Measurements from ENCODE around the gene TGFBR1.
A peak's percentile ranks its signal among the peaks of the same experiment; 100 is the strongest.

TGFBR1 gene

DNA sequence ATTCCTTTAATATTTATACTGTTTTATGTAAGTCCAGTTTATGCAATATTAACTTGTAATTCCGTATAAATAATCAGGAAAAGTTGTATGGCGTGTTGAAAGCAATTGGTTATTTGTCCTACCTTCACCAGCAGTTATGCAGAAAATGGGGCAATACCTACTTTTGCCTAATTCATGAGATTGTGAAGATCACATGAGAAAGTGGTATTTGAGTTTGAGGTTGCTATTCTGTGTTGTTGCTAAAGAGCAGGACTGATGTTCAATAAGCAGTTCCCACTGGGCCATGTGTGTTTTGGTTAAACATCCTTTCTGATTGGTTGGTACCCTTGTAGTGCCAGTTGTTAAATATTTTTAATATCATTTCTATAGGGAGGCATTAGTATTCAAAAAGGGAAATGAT is 3.2 kb downstream of the TGFBR1 start:
- peak; percentile 26 to 50 for DNase-seq

DNA sequence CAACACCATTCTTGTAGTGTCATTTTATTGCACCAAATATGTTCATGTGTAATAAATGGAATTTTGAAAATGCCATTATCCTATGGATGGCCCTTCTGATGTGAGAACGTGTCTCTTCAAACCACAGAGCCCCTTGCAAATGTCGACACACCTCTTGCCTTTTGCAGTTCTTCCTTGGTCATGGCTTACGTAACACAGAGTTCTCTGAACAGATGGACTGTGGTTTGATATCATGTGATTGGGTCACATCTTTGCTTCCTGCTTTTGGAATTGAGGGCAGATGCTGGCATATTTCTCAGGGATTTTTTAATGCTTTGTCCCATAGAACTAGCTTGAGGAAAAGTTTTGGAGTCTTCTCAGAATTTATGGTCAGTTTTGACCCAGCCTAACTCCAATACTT is 4.6 kb downstream of the TGFBR1 start:
- peak; percentile 91 to 93 for DNase-seq

DNA sequence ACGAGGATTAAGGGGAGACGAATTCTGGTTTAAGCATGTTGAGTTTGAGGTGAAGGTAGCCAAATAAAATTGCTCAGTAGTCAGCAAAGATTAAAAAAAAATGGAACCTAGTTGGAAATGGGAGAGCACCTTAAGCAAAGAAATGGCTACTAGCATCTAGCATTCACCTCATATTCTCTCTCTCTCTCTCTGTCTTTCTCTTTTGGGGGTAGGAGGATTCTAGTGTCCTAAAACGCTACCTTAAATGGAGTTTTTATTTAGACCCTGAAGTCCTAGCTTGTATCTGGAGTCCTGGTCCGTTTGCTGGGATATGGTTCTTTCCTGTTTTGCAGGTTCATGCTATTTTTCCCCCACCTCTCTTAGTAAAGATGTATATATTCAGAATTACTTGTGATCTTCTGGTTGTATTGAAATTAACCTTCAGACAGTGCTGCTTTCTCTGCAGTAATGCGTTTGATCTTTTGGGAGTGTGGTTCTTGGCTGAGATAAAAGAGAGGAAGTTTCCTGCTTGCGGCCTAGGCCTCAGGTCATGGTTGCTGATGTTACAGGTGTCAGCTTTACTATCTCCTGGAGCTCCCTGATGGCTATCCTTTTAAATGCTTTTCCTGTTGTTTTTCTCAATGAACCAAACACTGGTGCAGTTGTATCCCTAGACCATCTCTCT is 8.0 kb downstream of the TGFBR1 start:
- no peak for DNase-seq

DNA sequence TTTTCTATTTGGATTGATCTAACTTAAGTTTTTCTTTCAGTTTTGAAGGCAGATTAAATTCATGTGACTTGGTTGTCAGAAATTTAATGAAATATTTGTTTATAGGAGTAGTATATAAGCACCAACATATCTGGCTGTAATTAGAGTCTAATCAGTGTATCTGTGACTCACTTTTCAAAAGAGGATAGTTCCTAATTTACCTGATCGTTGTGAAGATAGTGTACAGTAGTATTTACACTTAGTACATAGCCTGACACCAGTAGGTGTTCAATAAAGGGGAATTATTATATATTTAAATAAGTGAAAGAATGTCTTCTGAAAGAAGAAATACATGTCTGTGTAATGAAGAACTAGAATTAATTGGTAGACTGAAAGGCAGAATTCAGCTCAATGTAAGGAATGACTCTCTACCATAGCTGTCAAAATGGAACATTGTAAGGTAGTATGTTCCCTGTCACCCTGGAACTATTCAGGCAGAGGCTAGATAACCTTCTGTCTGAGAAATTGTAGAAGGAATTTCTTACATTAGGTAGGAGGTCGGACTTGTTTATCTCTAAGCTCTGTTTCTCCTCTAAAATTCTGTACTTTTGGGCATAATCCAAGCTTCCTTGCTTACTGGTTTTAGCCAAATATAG is 8.6 kb downstream of the TGFBR1 start:
- DNase-seq: no peak

DNA sequence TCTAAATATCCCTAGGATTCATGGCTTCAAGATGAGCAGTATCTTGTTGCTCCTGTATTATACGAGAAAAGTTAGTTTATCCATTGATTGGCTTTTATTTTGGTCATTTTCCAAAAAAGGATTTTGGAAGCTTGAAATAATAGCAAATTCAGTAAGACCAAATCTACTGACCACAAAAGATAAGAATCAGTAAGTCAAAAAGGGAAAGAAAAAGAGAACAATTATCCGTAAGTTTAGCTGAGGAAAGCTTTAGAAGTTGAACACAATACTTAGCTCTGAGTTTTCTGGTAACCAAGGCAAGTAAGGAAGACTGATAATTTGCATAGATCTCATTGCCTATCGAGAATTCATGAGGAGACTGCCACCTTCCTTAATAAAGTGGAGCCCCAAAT is 9.1 kb downstream of the TGFBR1 start:
- DNase-seq: no peak

DNA sequence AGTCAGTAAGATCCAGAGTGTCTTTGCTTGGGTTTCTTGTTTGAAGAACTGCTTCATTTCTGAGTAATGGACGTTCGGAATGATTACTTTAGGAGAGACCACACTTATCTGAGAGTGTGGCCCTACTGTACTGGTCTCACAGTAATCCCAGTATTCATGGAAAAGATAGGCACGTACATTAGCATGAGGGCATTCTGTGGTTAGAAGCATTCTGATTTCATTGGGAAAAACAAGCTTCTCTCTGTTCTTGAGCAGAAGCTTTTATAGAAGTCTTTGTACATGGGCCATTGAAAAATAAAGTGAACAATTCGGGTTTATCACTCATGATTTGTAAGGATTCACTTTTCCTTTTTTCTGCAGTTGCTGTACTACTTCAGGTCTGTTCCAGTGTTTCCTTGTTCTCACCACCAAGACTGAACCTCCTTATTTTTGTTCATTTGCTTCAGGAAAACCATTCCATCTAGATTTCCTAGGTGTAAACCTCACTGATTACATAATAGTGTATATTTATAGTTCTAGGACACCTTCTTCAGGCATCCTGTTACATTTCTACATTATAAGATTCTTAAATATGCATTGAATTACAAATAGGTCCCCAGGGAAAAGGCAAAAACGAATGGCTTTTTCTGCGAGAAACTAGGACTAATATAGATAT is 10.1 kb downstream of the TGFBR1 start:
- no peak for DNase-seq

DNA sequence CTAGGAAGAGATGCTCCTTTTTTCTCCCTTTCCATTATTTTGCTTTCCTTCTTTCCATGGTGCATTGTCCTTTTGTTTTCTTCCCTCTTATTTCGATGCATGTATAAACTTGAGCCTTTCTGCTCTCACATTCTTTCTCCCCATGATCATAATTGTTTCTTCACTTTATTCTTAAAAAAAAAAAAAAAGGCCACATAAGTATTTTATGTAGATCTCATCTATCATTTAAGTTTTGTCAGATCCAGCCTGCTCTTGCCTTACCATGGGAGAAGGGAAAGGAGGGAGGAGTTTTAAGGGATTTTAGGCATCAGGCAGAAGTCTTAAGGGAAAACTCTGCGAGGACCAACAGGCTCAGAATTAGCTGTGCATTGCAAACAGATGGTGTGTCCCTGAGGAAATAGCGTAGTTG is 11.1 kb downstream of the TGFBR1 start:
- no peak for DNase-seq

DNA sequence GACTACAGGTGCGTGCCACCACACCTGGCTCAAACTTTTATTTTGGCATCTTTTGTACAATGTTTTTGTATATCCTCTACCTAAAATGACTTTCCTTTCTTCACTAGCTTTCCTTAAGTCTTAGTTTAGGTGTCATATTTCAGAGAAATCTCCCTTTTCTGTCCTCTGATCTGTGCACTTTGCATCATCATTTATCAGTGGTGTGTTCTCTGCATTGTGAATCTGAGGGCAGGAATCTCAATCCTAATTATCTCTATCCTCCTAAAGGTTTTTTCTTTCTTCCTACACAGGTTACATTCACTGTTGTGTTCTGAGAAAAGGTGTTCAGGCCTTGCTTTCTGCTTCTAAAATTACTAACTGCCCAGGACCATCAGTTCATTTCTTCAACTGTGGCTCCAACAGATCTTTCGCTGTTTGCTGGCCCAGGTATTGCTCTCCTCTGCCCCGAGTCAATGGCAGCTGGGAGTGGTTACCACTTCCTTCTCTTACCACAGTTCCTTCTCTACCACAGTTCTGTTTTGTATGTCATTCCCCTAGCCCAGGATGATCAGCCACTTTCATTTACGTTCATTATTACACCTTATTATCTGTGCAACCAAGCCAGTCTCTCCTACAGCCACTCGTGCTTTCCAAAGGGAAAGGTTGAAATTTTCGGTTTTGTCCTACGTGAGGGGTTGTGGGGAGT is 14.0 kb downstream of the TGFBR1 start:
- peak; percentile 49 to 51 for DNase-seq

DNA sequence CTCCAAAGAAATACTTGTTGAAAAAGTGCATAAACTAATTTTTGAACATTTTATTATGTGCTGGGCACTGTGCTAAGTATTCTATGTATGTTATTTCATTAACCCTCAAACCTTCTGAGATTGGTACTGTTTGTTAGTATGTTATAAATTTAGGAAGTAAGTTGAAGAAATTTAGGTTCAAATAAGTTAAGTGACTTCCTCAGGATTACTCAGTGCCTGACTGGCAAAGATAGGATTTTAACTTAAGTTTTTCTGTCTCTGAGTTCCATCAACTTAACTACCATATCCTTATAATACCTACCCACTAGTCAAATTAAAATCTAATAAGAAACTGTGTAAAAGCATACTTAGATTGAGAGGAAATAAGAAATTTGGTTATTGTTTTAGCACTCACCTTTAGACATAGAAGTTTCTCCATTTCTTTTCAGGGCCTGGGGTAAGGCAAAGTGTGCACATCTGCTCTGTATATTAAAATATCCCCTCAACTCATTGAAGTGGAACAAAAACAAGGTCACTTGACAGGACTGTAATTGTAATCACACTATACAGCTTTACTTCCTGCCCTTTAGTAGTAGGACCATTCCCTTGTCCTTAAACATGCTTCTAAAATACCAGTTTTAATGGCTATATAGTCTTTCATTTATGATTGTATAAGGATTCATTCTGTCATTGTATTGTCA is 15.2 kb downstream of the TGFBR1 start:
- DNase-seq: peak in 1 of 2 donors; percentile 24

DNA sequence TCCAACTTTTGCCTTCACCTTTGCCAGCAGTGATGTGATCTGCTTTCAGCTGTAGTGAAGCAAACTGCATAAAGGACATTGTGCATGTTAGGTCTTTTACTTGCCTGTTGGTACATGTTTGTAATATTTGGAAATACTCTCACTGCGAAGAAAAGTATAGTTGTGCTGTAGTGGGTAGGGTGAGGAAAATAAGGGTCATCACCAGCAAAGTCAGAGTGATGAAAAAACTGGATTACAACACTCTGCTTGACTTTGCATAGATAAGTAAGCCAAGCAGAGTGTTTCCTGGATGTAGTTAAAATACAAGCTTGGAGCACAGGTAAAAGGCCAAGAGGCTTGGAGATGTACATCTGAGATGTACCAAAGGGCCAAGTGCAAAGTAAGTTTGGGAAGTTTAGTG is 16.7 kb downstream of the TGFBR1 start:
- peak in 1 of 2 donors; percentile 50 for DNase-seq

DNA sequence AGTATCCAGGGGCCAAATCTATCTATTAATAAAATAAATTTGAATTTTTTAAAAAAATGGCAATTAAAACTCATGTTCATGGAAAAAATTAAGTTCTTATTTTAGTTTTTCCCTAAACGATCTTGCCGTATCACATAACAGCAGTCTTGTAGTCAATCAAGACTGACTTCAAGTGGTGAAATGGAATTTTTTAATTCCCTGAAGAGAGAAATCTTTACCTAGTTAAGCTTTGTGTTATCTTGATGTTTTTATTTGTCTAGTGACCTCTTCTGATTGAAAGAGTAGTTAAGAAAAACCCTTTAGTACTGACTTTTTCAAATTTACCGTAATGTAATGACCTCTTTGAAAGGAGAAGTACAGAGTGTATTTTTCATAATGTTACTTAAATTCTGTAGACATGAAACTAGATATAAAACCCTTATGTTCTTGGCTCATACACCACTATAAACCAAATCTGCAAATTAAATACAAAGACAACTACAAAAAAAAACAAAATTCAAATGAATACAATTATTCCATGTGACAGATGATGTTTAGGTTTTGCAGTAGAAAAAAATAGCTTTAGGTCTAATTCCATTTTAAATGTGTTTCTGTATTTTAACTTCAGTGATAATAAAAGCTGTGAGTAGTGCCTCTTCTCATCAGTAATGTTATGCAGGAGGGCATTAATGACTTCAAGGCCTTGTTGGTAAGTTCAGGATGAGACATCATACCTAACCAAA is 19.8 kb downstream of the TGFBR1 start:
- DNase-seq: no peak

DNA sequence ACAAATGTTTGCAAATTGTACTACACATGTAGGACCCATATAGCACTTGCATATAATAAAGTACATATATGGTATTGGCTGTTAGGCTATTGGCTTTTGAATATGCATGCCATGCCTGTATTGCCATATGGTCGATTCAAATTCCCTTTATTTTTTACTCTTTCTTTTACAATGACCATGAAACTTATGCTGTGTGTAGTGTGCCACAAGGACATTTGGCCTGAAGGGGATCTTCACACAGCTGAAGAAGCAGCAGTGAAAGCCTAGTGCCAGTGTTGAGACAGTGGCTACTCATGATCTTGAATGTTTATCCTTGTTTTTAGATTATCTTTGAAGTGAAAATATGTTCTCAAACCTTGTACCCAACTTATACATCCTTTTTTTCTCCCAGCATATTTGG is 20.5 kb downstream of the TGFBR1 start:
- DNase-seq: no peak

DNA sequence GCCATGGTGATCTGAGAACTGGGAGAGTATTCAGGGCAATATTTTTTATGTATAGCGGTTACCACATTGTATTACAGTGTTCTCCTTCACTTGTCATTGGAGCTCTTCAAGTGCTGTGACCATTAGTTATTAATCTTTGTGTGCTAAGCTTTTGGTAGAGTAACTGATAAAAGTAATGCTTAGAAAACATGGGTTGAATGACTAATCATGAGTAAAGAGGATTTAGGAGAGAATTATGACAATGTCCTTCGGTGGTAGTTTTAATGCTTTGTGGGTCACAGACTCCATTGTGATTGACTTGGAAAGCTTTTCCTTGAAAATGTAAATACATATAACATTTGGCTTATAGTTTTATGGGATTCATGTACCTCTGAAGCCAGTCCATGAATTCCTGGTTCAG is 21.4 kb downstream of the TGFBR1 start:
- DNase-seq: no peak

DNA sequence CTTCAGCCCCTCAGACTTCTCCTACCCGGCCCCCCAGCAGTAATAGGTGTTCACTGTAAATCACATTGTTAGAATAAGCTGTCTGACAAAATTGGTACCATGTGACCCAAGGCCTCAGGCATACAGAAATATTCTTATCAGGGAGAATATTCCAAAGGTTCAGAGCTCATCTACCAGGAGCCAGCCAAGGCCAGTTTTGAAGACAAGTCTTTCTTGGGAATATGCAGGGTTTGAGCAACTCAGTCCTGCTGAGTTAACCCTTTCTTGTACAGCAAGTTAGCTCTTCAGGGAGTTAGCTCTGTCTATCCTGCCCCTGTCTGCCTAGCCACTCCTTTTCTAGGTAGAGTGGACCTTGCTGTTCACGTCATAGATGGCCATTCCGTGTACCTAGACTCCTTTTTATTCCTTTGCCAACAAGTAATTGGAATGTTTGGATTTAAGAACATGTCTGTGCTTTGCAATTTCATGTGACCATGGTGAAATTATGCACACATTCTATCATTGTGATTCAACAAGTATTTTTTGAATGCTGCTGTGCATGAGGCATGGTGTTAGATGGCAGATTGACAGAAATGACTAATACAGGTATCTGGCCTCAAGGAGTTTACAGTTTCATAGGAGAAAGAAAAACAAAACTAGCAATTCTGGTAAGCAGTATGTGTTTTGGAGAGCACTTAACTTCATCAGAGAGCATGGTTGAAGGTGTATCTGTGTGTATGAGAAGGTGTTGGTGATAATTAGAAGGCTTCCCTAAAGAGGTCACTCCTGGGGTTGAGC is 22.6 kb downstream of the TGFBR1 start:
- no peak for DNase-seq

DNA sequence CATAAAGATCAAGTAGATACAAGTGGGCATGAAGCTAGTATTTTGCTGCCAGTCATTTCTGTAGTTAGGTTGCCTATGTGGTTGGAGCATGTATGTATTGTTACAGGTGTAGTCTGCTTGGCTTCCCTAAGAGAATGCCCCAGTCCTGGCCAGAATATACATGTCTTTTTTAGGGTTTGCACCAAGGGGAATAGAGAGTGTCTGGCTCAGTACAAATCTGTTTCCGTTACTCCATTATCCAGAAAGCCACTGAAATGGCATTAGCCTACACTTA is 23.2 kb downstream of the TGFBR1 start:
- no peak for DNase-seq

DNA sequence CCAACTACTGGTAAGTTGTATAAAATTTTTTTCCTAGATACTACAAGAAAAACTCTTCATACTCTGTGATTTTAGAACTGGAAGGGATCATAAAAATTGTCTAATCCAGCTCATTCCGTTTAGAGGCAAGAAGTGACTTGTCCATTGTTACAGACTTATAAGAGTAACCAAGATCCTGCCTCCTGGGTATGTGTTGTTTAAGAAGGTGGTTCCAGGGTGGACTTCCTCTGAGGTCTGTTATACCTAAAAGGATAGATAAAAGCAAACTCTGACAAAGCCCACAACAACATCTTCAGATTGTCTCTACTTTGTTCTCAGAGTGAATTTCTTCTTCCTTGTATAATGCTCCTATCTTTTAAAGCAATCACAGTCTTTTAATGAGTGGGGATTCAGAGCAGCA is 24.2 kb downstream of the TGFBR1 start:
- DNase-seq: no peak

DNA sequence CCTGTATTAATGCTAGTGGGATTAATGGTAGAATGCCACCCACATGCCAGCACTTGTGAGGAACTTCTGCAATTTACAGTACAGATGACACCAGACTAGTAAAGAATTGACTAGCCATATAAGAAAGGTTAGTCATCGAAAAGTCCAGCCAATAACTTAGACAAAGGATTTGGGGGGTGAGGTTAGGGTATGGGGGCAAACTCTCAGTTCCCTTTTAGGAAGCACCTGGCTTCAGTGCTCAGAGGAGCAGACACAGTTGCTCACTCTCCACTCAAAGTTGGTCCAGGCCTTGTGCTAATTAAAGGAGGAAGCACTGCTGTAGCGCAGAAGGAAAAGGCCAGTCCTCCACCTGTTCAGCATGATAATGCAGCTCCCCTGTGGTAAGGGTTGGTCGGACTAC is 25.2 kb downstream of the TGFBR1 start:
- DNase-seq: peak; percentile 39 to 48

DNA sequence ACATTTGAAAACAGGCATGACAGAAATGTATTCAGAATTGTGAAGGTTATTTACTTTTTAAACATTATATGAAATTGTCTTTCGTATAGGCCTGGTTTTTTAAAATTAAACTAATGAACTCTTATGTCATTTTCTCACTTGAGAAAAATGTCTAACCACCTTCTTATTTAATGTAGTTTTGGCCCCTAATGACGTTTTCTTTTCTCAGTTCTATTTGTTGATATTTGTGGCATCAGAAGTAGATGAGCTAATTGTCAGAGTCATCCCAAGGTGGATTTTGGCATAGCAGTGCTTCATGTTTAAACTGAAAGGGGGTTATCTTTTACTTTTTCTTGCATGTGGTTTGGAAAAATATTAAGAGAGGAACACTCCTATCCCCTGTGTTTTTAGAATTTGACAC is 28.2 kb downstream of the TGFBR1 start:
- no peak for DNase-seq

DNA sequence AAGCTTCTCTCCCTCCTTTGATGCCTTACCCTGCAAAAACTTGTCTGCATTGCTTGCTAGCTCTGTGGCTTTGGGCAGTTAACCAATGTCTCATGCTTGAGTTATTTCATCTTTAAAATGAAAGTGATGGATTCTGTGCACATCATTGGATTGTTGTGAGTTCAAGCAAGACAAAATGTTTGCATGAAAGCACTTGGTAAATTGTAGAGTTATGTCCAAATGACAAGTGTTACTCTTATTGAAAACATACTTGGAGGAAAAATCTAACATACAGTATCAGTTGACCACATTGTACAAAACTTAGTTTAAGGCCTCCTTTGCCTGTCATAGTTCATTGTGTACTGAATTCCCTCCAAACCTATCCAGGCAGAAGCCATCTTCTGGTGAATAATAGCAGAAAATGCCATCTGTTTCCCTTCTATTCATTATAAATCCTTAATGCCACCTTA is 30.0 kb downstream of the TGFBR1 start:
- DNase-seq: no peak

DNA sequence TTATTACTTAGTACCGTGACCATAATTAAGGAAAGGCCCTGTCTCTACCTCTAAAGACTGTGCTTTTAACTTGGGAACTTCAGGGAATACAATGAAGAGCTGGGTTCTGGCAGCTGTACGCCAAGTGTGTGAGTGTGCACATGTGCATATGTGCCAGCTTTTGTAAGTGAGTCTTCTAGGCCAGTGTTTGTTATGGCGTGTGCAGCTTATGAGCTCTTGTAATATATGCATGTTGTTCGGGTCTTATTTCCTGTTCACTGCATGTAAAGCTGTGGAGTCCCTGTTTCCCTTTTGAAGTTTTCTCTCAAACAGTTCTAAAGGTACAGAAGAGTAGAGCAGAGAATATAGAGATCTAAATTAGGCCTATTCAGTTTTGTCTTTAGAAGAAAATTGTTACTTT is 30.5 kb downstream of the TGFBR1 start:
- DNase-seq: no peak

DNA sequence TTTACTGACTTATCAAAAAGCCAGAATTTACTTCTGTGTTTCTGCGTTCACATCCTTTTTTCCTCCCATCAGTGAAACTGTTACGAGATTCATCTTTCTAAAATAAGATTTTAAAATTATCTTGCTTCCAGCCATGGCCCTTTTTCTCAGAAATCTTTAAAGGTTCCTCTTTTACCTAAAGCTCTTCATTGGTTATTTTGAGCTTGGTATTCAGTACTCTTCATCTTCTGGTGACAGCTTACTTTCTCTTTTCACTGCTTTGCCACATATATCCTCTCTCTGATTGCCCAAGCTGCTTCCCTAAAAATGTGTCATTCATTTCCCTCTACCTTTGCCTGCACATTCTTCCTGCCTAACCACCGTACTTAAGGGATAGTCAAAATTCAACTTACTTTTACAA is 32.3 kb downstream of the TGFBR1 start:
- DNase-seq: peak; percentile 58 to 88

DNA sequence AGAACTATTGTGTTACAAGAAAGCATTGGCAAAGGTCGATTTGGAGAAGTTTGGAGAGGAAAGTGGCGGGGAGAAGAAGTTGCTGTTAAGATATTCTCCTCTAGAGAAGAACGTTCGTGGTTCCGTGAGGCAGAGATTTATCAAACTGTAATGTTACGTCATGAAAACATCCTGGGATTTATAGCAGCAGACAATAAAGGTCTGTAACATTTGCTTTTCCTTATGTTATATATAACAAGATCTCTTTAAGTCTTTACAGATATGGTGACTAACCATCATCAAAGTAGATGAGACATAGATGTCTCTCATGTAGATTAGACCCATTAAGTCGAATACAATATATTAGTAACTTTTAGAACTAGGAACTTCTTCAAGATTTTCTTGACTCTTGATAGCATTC is 33.0 kb downstream of the TGFBR1 start:
- DNase-seq: no peak
